ENCODE results near the gene GPR68.

GPR68 gene, protein sequence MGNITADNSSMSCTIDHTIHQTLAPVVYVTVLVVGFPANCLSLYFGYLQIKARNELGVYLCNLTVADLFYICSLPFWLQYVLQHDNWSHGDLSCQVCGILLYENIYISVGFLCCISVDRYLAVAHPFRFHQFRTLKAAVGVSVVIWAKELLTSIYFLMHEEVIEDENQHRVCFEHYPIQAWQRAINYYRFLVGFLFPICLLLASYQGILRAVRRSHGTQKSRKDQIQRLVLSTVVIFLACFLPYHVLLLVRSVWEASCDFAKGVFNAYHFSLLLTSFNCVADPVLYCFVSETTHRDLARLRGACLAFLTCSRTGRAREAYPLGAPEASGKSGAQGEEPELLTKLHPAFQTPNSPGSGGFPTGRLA

DNA sequence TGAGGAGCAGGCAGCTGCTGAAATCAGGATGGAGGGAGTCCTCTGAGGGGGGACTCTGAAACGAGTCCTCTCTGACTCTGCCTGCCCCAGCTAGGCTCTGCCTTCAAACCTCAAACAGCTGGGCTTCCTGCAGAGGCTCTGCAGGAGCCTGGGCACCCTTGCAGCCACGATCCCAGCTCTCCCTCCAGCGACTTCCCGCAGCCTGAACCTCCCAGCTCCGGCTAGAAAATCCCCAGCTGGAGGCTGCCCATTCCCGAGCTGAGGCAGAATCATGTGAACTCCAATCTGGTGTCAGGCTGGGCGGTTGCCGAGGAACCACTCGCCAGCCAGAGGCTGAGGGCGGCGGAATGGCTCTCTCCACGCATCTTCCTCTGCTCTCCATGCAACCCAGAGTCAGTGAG is at the start of gene GPR68:
GPR68 (minus strand) TSS at position 204 of the 401 bp plus-strand sequence. CDS start 9,654 bp downstream, outside the sequence.
- peak in 1 of 2 experiments; percentile 55 for DNase-seq

DNA sequence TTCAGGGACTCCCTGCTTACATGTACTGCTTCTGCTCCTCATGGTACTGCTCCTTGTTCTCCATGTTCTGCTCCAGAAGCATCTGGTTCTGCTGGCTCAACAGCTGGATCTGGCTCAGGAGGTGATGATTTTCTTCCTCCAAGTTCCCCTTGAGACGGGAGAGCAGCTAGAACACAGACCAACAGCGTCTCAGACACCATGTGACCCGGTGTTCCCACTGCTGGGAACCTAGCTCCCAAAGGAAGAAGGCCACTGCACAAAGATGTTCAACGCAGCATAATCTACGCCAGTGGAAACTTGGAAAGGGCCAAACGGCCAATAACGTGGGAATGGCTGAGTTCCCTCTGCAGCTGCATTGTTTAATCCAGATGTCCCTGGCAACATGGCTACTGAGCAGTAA is 49.6 kb upstream of the GPR68 start:
- no peak for DNase-seq

DNA sequence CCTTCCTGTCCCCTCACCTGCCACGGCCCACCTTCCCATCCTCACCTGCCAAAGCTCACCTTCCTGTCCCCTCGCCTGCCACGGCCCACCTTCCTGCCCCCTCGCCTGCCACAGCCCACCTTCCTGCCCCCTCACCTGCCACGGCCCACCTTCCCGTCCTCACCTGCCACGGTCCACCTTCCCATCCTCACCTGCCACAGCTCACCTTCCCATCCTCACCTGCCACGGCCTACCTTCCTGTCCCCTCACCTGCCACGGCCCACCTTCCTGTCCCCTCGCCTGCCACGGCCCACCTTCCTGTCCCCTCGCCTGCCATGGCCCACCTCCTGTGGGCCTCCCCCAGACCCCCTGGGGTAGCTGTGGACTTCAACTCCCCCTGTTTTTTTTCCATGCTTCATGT is 48.8 kb upstream of the GPR68 start:
- DNase-seq: no peak

DNA sequence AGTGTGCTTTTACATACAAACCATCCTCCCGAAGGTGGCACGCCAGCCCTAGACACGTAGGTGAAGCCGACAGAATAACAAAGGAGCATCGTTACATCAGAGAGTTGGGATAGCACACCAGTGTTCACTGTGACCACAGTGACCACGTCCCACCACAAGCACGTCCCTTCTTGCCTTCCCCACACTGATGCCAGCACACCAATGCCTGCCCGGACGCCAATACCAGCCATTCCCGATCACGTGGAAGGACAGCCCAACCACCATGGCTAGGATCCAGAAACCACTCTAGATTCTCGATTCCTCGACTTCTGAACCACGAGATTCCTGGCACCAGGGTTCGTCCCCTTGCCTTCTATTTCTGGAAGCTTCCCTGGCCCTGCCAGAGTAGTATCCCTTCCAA is 48.0 kb upstream of the GPR68 start:
- DNase-seq: no peak

DNA sequence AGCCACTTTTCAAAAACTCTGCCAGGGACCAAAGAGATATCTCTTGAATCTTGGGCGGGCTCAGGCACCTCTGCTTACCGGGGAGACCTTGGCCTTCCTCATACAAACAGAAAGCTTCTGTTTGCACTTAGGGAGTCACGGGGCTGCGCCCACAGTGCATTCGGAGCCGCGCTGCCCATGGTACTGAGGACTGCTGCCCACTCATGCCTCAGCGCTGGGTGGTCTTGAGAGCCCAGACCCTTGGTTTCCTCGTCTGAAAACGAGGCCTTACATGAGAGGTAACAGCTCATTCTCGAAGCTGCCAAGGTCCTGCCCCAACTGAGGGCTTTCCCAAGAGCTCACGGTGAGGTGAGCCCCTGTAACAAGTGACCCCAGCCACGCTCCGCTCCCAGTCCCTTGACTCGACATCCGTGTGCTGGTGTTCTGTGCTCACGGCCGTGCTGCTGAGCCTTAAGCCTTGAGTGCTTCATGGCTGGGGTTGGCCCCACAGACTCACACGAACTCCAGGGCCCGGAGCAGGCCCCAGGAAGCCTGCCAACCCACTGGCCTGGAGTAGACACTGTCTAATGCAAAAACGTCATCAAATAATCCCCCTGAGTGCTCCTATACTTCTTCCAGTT is 47.4 kb upstream of the GPR68 start:
- no peak for DNase-seq

DNA sequence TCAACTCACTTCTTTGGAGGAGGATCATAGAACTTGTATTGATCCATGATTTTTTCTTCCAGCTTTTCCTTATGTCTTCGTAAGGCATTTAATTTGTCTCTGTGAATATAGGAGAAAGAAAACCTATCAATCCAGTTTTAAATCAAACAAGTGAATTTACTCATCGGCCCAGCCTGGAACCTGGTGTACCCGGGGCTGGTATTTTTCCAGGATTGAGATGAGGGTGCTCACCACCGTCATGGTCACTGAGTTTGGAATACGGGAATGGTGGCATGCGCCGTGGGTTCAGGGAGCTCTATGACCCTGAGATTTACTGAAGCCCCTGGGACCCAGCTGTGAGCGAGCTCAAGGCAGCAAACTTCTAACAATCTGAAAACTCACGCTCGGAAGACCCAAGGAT is 46.5 kb upstream of the GPR68 start:
- DNase-seq: no peak

DNA sequence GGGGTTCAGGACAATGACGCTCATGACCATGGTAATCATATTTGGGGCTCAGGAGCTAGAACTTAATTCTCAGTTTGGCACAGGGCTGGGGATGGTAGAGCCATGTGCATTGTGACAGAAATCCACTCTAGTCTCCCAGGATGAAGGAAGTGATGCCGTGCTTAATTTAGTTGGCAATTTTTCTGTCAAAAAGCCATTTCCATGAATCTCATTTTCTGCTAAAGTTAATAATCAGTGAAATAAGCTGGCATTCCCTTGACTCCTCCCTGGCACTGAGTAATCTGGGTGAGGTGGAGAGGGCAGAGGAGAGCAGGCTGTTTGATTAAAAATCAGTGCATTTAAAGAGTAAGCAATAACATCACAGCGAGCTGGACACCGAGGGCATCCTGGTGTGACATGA is 45.0 kb upstream of the GPR68 start:
- no peak for DNase-seq

DNA sequence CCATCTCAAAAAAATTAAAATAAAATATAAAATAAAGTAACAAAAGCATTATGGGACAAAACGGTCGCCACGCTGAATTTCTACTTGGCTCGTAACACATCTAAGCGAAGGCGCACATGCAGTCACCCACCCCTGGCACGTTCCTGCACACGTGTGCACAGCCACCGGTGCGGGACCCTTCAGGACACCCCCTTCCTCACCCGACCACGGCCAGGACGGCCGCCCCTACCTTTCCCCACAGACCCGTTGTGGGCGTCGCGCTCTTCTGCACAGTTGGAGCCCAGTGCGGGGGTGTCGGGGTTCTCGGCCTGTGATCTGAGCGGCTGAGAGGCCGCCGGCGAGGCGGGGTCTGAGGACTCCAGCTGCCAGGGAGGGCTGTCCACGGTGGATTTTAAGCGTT is 44.4 kb upstream of the GPR68 start:
- DNase-seq: no peak

DNA sequence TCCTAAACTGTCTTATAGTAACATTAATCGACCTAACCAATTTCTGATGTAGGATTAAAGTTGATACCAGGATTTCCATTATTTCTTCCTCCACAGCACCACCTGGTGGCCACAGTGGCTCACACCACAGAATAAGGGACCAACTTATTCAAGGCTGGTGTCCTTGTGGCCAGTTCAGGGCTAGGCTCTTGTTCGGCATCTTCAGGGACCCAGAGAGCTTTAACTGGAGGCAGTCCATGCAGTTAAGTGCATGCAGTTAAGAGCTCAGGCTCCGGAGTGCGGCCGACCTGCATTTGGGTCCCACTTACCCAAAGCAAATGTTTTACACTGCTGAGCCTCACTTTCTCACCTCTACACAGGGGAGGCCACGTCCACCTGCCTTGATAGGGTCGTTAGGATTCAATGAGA is 42.0 kb upstream of the GPR68 start:
- peak; percentile 59 to 86 for DNase-seq

DNA sequence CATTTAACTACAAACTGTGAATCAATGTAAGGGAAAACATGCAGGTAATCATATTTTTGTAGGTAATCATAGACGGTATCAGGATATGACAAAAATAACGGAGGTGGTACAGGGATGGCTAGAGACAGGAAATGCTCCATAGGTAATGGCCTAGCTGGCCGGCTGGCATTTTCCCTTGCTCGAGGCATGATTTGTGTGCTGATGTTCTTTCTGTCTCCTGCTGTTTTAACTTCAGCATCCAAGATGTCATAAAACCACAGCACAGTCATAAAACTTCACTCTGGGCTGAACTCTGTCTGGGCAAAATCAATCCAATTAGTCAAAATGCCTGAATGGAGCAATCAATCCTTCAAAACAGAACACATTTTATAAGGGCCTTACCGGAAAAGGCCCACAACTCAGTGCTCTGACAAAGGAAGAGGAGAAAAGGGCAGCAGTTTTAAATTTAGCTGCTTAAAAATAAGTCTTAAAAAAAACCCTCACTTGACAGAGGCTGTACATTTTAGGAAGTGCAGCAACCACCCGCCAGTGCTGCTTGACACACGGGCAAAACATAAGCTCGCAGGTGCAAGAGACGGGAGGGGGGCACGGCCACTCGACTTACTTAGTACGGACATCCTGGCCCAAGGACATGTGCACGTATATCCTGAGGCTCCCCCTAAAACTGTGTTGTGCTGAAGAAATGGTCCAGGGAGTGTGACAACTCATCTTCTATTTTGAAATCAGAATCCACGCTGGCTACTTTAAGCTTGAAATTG is 40.5 kb upstream of the GPR68 start:
- no peak for DNase-seq

DNA sequence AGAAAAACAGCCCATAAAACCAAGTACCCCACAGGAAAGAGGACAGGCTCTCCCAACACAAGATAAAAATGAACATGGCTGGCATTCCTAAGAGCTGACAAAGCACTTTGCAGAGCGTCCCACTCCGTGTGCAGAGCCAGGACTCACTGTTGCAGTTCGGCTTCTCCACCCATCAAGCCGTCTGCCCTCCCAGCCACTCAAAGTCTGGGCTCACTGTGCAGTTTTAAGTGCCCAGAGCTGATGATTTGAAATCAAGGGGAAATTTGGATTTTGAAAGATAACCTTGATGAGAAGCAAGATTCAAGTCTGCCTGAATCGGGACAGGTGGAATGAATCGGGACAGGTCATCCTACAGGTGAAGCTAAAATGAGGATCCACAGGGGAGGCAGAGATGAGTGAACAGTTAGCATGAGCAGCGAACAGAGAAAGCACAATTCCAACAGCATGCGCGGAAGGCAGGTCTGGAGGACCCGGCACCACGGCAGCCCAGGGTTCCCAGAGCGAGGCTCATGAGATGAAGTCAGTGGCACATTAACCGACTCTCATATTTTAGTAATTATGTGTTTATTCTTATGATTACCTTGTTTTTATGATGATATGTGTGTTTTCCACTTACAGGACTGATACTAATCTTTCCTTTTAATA is 39.8 kb upstream of the GPR68 start:
- DNase-seq: no peak

DNA sequence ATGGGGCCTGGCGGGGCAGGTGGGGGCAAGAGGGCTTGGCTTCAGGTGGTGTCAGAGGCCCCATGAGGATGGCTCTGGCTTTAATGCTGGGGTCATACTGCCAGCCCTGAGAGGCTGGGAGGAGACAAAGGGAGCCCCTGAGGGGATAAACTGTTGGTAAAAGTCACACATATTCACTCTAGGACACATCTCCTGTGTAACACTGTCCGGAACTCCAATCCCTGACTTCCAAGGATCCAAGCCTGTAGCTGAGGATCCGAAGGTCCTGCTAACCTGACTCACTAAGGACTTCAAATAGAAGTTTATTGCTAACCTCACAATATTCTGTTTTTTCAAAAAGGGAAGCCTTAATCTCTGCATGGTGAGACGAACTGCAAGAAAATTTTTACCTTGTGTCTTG is 39.2 kb upstream of the GPR68 start:
- DNase-seq: no peak

DNA sequence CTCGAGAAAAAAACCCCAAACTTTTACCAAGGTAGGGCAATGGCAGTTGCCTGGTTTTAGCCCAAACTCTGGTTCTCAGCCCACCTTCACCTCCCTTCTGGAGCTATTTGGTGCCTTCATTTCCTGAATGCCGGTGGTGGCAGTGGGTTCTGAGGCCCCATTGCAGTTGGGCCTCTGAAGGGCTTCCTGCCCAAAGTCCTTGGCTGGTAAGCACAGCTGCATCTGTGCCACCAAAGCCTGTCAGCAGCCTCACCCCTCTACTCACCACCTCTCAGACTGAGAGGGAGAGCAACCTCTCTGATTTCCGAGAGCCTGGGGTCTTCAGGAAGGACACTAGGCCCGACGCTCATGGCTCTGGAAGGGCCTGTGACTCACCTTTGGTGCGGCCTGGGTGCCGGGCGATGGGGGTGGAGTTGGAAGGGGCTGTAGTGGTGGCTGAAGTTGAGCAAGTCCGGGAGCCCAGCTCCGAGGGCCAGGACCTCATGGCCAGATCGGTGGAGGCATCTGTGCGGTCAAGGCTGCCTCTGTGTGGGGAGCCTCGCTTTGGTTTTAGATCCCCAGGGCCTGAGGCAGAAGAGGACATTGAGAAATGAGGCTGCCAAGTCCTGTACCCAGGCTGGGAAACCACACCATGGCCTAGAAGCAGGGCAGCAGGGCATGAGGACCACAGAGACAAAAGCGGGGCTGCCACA is 38.6 kb upstream of the GPR68 start:
- DNase-seq: no peak

DNA sequence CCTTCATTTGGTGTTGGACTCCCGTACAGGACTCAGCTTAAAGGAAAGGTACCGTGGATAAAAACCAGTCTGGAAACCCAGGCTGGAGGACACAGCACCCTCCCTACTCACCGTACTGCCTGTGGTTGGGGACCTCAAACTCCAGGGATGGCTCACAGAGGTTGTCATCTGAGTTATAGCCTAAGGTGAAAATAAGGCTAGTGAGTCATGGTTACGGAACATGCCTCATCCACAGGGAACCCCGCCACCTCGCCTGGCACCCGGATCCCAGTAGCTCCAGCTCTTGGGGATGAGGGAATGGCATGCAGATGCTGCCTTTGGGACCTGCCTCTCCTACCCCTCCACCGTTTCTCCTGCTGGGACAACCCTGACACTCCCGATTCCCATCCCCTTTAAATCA is 36.8 kb upstream of the GPR68 start:
- DNase-seq: no peak

DNA sequence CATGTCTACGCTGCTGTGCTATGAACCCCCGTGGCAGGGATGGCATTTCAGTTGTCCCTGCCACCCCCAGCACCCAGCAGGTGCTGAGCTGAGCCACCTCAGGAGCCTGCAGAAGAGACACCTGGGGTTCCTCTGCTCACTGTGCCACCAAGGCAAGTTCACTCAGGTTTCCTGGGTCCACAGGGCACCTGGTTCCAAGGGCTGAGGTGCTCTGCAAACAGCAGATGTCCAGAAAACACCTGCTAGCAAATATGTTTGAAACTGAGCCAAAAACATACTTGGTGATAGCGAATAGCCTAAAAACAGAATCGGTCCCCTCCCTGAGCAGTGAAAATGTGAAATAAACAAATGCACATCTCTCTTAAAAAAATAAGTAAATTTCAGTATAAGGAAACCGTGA is 35.6 kb upstream of the GPR68 start:
- DNase-seq: peak; percentile 36 to 73

DNA sequence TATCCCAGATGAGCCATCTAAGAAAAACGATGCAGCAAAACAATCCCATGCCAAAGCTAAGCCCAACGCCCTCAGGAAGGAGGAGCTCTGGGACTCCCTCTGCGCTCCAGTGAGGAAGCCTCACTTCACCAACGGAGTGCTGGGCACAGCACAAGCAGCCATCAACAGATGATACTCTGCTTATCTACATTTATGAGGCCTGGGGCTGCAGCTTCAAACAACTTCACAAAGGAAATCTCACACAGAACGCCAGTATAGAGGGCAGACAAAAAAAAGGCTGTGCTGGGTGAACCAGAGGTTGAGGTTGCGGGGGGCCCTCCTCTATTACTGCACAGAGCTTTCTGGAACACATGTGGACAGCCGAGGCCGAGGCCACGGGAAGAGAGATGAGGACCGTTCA is 34.9 kb upstream of the GPR68 start:
- DNase-seq: no peak

DNA sequence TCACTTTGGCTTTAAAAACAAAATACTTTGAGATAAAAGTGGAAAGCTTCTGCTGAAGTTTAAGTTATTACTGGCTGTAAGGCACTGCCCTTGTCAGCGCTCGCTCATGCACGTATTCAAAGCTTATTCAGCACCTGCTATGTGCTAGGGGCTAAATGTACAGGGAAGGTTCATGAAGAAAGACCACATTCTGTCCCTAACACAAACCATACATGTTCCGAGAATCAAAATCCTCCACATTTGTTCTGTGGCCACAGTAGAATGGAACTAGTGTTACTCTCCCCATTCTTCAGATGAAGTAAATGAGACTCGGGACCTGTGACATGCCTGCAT is 33.8 kb upstream of the GPR68 start:
- no peak for DNase-seq

DNA sequence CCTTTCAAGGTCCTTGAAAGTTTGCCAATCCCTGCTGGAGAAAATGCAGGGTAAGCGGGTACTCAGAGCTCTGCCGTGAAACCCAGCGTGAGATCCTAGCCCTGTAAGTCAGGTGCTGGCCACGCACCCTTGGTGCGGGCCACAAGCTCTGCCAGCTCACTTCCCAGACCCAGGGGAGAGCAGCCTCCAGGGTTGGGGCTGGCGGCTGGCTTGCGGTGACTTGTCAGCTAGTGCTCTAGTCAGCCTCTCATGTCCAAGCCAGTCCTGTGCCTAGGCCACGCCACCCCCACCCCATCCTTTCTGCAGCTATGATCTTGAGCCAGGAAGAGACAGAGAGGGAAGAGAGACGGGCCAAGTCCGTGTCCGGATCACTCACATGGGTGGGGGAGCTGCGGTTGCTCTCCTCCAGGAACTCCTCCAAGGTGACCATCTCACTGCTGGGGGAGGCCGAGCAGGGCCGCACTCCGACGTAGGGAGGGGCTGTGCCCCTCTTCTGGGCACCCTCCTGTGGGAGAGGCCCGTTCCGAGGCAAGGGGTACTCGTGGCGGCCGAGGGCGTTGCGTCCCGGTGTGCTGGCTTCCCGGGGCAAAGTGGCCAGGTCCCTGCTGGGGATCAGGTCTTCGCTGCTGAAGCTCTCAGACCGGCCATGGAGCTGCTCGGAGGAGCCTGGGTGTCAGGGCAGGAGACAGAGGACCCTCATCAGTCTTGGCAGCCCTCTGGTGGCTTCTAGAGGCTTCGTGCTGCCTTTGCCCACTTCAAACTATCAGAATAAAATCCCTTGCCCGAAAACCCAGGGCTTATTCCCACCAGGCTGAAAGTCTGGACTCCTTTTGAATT is 33.3 kb upstream of the GPR68 start:
- no peak for DNase-seq

DNA sequence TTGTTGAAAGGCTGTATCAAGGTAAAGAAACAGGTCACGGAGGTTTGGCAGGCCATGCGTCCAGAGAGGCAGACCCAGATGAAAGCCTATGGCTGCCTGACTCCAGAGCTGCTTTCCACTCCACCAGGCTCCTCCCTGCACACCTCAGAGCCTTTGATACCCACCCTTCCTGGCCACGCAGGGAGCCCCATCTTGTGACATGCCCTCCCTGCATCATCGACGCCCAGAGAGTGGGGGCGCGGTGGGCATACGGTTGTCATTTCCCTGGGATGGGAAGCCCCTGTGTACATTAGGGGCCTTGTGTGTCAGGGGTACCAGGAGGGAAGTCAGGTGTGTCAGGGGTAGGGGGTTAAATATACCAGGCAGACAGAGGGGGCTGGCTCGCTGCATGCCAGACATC is 30.3 kb upstream of the GPR68 start:
- DNase-seq: no peak

DNA sequence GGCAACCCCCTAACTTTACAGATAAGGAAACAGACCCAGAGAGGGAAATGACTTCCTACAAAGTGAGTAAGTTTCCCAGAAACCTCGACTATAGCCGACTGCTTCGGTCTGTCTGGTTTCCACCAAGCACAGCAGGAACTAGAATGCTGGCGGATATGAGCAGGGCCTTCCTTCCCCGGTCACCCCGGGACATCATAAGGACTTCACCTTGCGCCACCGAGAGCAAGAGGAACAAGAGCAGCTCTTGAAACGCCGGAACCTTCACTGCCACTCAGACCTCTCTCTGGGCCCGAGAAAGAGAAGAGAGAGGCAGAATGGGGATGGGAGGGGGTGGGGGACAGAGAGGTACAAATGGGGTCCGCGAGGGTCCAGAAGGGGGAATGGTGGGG is 29.4 kb upstream of the GPR68 start:
- no peak for DNase-seq

DNA sequence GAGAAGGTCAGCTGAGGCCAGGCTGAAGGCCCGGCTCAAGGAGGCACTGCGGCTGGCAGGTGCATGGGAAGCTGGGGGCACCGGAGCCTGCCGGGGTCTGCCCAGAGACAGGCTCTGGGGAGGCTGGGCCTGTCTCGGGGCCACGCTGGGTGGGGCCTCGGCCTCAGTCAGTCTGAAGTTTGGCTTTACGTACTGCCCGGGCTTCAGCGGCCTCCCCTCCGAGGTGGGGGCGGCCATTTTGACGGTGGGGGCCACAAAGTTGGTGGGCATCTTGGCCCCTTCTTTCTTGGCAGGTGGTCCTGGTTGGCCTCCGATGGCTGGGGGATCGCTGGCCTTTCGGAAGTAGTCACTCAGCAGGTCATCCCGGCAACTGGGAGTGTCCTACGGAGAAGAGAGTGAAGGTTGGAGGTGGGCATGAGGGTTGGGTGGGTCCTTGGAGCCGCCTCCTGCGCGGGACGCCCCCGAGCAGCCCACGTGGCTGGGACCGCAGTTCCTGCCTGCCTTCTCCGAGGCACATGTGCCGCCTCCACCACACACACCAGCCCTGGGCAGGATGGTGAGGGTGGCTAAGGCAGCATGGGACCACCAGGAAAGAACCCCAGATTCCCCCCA is 28.9 kb upstream of the GPR68 start:
- DNase-seq: no peak

All from NCI-H526 (cell line).